Progenitor cell of endocrine pancreas (in vitro differentiated cells): ENCODE measurements around the gene GPRIN2. TPM values are rescaled to one million over a fixed set of nuclear protein-coding genes. Genes with fewer than 3 reads are reported as not detected.
"Not testable (repeated sequence)": the region's sequence is repeated elsewhere in the genome, so short reads cannot be mapped to it uniquely, and the experiment has no call there.

Experiments
- DNase-seq: peaks from one replicate; pipeline ENCODE4 v3.0.0; 2021; ENCODE audit warnings: low spot score; ENCODE audit not compliant: unreplicated experiment
- H3K27ac Mint-ChIP-seq: 2 replicates; pipeline ENCODE4 v1.8.0; 2021; ENCODE audit warnings: mild to moderate bottlenecking, moderate library complexity, mixed read lengths
- H3K27me3 Mint-ChIP-seq: 2 replicates; pipeline ENCODE4 v1.8.0; 2021; ENCODE audit warnings: mixed read lengths
- H3K36me3 Mint-ChIP-seq: 2 replicates; pipeline ENCODE4 v1.8.0; 2022; ENCODE audit warnings: mixed read lengths; ENCODE audit not compliant: insufficient read depth
- H3K4me1 Mint-ChIP-seq: 2 replicates; pipeline ENCODE4 v1.8.0; 2021; ENCODE audit warnings: low read depth, mixed read lengths
- H3K4me3 Mint-ChIP-seq: 2 replicates; pipeline ENCODE4 v1.8.0; 2021; ENCODE audit warnings: low read depth, mild to moderate bottlenecking, moderate library complexity, mixed read lengths
- H3K9me3 Mint-ChIP-seq: 2 replicates; pipeline ENCODE4 v1.8.0; 2021; ENCODE audit warnings: low read depth, mixed read lengths
- total RNA-seq: library from RNA; stranded (reverse); gene quantifications from 2 replicates; pipeline ENCODE4 v1.2.1, GENCODE V29; 2021
- TF ChIP-seq, protein P1 (sequence below): fragments of 200-600 bp; sonication (generic); IDR thresholded peaks from one replicate; pipeline ENCODE4 v1.5.0; 2021; ENCODE audit warnings: antibody characterized with exemption, mild to moderate bottlenecking; ENCODE audit not compliant: unreplicated experiment

GPRIN2 gene
- total RNA-seq, 1 donor from 2014 or later = 14.0 TPM

DNA sequence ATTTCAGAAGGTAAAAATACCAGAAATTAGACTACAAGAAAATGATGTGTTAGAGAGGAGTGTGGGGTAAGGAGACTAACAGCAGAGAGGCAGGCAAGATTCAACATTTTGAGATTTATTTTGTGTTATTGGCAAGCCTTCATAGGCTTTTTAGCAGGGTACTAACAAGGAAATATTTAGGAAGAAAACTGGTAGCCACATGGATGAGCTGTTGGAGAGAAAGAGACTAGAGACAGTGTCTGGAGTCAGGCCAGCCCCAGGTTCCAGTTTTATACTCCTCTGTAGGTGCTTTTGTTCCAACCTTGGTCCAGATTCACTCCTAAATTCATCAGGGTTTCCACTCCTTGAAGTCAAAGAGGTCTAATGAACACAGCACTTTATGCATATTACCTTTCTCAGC is 41.1 kb downstream of the GPRIN2 start:
- no peak overlapping the region for H3K27ac Mint-ChIP-seq
- H3K9me3 Mint-ChIP-seq = no peaks in the 10 kb centered on the region
- TF ChIP-seq, protein P1, sequence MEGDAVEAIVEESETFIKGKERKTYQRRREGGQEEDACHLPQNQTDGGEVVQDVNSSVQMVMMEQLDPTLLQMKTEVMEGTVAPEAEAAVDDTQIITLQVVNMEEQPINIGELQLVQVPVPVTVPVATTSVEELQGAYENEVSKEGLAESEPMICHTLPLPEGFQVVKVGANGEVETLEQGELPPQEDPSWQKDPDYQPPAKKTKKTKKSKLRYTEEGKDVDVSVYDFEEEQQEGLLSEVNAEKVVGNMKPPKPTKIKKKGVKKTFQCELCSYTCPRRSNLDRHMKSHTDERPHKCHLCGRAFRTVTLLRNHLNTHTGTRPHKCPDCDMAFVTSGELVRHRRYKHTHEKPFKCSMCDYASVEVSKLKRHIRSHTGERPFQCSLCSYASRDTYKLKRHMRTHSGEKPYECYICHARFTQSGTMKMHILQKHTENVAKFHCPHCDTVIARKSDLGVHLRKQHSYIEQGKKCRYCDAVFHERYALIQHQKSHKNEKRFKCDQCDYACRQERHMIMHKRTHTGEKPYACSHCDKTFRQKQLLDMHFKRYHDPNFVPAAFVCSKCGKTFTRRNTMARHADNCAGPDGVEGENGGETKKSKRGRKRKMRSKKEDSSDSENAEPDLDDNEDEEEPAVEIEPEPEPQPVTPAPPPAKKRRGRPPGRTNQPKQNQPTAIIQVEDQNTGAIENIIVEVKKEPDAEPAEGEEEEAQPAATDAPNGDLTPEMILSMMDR = no peak
- no peaks in the 10 kb centered on the region for H3K36me3 Mint-ChIP-seq
- H3K4me3 Mint-ChIP-seq = no peak overlapping the region
- H3K4me1 Mint-ChIP-seq = no peaks in the 10 kb centered on the region
- DNase-seq = no peak
- peaks cover 8% of the 10 kb centered on the region for H3K27me3 Mint-ChIP-seq

DNA sequence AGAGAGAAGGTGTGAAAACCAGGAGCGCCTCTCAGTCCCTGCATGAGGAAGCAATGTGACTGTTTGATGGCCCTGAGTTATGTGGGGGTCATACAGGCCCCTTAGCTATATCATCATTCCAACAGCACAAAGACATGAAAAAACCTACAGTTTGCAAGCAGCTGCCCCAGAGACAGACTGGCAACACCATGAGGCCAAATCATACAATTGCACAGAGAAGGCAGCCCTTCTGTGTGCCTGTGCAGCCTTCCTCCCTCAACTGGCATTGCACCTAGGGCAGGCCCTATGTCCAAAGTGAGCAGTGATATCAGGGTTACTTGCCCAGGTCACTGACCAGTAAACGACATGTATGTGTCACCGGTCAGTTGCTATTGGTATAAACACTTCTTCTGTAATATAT is 41.6 kb downstream of the GPRIN2 start:
- no peaks in the 10 kb centered on the region for H3K4me1 Mint-ChIP-seq
- H3K9me3 Mint-ChIP-seq = no peaks in the 10 kb centered on the region
- no peaks in the 10 kb centered on the region for H3K36me3 Mint-ChIP-seq
- peaks cover 8% of the 10 kb centered on the region for H3K27me3 Mint-ChIP-seq
- H3K27ac Mint-ChIP-seq = no peak overlapping the region
- TF ChIP-seq, protein P1 = no peak
- DNase-seq = peak; percentile 6
- H3K4me3 Mint-ChIP-seq = no peak overlapping the region

DNA sequence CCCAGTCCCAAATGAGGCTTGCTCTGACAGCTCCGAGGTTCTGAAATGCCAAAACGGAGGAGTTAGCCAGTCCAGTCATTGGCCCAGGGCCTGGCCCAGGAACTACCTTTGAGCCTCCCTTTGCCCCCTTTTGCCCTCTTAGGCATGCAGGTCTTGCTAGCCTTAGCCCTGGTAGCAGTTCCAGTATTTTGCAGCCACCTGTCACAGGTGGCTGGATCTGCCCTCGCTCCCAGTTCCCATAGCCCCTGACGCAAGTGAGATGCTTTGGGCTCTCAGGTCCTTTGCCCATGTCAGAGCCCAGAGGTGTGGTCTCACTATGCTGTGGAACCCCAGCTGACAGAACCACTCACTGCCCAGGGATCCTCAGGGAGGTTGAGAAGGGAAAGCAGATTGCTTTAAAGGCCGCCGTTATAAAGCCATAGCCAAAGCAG is 42.0 kb downstream of the GPRIN2 start:
- no peaks in the 10 kb centered on the region for H3K4me1 Mint-ChIP-seq
- H3K36me3 Mint-ChIP-seq = no peaks in the 10 kb centered on the region
- H3K27me3 Mint-ChIP-seq = peaks cover 8% of the 10 kb centered on the region
- TF ChIP-seq, protein P1 = no peak
- H3K9me3 Mint-ChIP-seq = no peaks in the 10 kb centered on the region
- DNase-seq = peak; percentile 8
- no peak overlapping the region for H3K4me3 Mint-ChIP-seq
- no peak overlapping the region for H3K27ac Mint-ChIP-seq

DNA sequence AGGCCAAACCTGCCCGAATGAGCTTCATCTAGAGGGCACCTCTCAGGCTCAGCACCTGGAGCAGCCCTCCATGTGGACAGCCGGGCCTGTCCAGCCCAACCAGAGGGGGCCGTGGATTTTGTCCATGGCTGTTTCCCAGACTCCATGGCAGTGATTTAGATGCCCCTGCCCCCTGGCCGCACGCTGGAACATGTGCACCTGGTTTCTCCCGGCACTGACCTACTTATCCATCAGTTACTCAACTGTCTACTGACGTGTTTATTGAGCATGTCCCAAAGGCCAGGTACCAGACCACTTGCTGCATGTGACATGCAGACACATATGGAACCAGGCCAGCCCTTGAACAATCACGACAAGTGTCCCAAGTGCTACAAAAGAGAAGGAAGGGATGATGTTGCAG is 43.1 kb downstream of the GPRIN2 start:
- H3K27me3 Mint-ChIP-seq, H3K27ac Mint-ChIP-seq, H3K36me3 Mint-ChIP-seq, H3K9me3 Mint-ChIP-seq, H3K4me3 Mint-ChIP-seq, H3K4me1 Mint-ChIP-seq, DNase-seq: not testable (repeated sequence)

DNA sequence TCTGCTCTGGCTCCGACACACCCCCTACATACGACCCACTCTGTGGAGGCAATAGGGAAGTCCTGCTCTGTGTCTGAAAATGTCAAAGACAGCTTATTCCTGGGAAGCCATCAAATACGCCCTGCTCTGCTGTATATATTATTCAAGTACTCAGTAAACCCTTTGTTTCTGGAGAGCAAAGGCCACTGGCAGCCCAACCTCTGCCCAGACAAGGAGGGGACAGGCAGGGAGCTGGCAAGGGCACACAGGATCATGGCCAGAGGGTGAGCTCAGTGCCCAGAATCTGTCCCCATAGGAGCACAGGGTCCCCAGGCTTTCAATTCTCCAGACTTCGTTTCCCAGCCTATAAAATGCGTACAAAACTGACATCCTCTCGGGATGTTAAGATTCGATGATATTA is 43.7 kb downstream of the GPRIN2 start:
- H3K4me1 Mint-ChIP-seq, H3K36me3 Mint-ChIP-seq, H3K9me3 Mint-ChIP-seq, H3K27me3 Mint-ChIP-seq, H3K4me3 Mint-ChIP-seq, DNase-seq, H3K27ac Mint-ChIP-seq: not testable (repeated sequence)

DNA sequence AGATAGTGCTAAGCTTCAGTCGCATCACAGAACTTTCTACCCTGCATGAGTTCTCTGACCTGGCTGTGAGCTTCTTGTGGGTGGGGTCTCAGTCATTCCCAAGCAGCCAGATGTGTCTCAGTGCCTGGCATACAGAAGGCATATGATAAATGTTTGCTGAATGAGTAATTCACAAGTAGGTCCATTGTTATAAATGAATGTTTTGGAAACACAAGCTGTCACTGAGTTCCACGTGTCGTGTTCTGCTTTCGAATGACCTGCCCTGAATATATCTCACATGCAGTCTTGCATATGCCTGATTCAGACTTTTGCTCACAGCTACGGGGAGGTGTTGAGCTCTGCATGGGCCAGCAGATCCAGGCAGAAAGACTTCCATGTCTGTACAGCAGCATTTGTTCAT is 44.5 kb downstream of the GPRIN2 start:
- not testable (repeated sequence) for H3K4me1 Mint-ChIP-seq, H3K9me3 Mint-ChIP-seq, DNase-seq, H3K27me3 Mint-ChIP-seq, H3K36me3 Mint-ChIP-seq, H3K4me3 Mint-ChIP-seq, H3K27ac Mint-ChIP-seq

Other genes with a start within 250 kb of the GPRIN2 start
- gene ANXA8L1, start 180.9 kb downstream of the GPRIN2 start, total RNA-seq = not detected in 2 replicates
- 0.67 and 0.71 TPM in 2 replicates for gene NPY4R, start 90.7 kb downstream of the GPRIN2 start, total RNA-seq
- gene SYT15, start 22.5 kb upstream of the GPRIN2 start, total RNA-seq = 1.8 and 2.8 TPM in 2 replicates